ENCODE data around the gene VWA1.
"Not testable (repeated sequence)": the region's sequence is repeated elsewhere in the genome, so short reads cannot be mapped to it uniquely, and the experiment has no call there.

GRCh38 chr1:1476011-1476410 is 40.5 kb downstream of the VWA1 start:
- TF ChIP-seq CTCF (IDR thresholded peaks at IDR 0.05; ENCODE audit: low read depth, low read length, missing input control); HNF4G (IDR thresholded peaks at IDR 0.05); MAX (IDR thresholded peaks at IDR 0.05); NR2F2 (IDR thresholded peaks at IDR 0.05); RAD21 (IDR thresholded peaks at IDR 0.05); YY1 (IDR thresholded peaks at IDR 0.05): not testable (repeated sequence)
- TF ChIP-seq, protein P1, sequence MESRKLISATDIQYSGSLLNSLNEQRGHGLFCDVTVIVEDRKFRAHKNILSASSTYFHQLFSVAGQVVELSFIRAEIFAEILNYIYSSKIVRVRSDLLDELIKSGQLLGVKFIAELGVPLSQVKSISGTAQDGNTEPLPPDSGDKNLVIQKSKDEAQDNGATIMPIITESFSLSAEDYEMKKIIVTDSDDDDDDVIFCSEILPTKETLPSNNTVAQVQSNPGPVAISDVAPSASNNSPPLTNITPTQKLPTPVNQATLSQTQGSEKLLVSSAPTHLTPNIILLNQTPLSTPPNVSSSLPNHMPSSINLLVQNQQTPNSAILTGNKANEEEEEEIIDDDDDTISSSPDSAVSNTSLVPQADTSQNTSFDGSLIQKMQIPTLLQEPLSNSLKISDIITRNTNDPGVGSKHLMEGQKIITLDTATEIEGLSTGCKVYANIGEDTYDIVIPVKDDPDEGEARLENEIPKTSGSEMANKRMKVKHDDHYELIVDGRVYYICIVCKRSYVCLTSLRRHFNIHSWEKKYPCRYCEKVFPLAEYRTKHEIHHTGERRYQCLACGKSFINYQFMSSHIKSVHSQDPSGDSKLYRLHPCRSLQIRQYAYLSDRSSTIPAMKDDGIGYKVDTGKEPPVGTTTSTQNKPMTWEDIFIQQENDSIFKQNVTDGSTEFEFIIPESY (IDR thresholded peaks at IDR 0.05): not testable (repeated sequence)
- TF ChIP-seq, protein P2, sequence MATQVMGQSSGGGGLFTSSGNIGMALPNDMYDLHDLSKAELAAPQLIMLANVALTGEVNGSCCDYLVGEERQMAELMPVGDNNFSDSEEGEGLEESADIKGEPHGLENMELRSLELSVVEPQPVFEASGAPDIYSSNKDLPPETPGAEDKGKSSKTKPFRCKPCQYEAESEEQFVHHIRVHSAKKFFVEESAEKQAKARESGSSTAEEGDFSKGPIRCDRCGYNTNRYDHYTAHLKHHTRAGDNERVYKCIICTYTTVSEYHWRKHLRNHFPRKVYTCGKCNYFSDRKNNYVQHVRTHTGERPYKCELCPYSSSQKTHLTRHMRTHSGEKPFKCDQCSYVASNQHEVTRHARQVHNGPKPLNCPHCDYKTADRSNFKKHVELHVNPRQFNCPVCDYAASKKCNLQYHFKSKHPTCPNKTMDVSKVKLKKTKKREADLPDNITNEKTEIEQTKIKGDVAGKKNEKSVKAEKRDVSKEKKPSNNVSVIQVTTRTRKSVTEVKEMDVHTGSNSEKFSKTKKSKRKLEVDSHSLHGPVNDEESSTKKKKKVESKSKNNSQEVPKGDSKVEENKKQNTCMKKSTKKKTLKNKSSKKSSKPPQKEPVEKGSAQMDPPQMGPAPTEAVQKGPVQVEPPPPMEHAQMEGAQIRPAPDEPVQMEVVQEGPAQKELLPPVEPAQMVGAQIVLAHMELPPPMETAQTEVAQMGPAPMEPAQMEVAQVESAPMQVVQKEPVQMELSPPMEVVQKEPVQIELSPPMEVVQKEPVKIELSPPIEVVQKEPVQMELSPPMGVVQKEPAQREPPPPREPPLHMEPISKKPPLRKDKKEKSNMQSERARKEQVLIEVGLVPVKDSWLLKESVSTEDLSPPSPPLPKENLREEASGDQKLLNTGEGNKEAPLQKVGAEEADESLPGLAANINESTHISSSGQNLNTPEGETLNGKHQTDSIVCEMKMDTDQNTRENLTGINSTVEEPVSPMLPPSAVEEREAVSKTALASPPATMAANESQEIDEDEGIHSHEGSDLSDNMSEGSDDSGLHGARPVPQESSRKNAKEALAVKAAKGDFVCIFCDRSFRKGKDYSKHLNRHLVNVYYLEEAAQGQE (IDR thresholded peaks at IDR 0.05): not testable (repeated sequence)

Measured in liver (tissue), 3 donors.